ENCODE data around the gene TMEM190.
"Not testable (repeated sequence)": the region's sequence is repeated elsewhere in the genome, so short reads cannot be mapped to it uniquely, and the experiment has no call there.

Gene TMEM190

GRCh38 chr19:55391702-55392615 lies 15.3 kb downstream of the TMEM190 start:
- DNase-seq = no peak

GRCh38 chr19:55392820-55393761 lies 16.5 kb downstream of the TMEM190 start:
- DNase-seq = no peak

- no peak for DNase-seq
These were observed 21.7 kb downstream of the TMEM190 start for GRCh38 chr19:55398200-55398925.

DNA sequence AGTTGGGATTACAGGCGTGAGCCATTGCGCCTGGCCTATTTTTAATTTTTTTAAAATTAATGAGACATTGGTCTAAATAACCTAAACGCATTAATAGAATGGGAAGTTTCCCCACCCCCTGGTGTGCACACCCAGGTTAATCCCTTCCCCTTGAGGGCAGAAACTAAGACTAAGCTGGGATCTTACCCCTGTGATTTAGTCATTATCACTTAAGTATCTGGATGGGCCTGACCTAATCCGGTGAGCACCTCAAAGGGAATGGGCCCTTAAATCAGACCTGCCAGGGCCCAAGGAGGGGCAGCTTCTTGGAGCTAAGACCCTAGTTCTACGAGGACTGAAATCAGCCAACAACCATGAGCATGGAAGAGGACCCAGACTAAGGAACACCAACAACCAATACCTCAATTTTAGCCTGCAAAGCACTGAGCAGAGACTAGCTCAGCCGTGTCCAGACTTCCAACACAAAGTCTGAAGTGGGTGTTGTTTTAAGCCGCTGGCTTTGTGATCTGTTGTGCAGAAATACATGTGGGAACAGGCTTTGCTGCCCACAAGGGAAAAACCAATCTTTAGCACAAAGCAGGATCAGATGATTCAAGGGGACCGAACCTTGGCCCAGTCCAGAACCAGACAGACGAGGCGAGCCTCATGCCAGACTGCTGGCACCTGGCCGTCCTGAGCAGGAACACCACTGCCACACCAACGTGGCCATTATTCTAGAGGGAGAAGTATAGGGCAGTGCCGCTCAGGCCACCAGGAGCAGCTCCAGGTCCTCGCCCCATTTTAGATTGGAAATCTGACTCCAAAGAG lies 23.9 kb downstream of the TMEM190 start:
- DNase-seq = no peak

DNA sequence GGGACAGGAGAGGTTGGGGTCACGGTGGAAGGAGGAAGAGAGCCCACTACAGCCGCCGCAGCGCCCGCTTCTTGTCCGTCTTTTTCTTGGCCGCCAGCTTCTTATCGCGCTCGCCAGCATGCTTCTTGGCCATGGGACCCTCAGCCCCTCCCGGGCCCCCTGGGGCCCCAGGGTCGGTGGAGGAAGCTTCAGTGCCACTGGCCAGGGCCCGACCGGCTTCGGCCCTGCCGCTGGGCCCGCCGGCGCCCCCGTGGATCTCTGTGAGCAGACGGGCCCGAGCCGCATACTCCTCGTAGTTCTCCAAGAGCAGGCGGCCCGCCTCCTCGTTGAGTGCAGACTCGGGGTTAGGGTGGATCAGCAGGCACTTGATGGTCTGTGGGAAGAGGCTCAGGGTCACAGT lies 24.8 kb downstream of the TMEM190 start:
- DNase-seq = not testable (repeated sequence)

DNA sequence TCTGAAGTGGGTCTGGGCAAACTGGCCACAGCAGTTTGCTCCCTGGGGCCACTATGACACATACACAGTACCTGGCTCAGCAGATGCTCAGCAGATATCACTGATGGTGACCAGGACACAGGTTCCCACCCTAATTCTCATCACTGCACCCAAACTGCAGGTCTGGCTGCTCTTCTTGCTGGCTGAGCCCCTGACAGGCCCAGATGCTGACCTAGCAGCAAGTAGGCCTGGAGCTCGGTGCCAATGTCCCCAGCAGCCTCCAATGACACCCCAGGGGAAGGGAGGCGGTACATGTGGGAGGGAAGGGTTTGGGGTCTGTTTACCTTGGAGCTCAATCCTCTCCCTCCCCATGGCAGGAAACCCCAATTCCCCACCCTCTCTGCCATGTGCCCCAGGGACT lies 25.9 kb downstream of the TMEM190 start:
- DNase-seq = no peak

DNA sequence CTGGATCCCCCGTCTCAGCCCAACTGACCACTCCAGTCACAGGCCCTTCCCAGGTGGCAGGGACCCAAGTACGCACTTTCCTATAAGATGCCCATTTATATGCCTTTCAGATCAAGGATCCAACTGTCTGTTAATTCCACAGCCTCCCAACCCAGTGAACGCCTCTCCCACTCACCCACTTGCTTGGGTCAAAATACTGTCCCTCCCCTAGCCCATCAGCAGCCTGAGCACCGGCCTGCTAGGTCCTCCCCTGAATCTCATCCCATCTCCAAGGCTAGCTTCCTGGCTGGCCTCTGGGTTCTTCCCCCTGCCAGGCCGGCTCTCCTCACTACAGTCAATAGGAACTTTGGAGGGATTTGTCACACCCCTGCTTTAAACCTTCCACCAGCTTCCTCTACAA lies 29.0 kb downstream of the TMEM190 start:
- DNase-seq = no peak

- no peak for DNase-seq
These were observed 29.6 kb downstream of the TMEM190 start for GRCh38 chr19:55406091-55406825.

- no peak for DNase-seq
These were observed 30.4 kb downstream of the TMEM190 start for GRCh38 chr19:55406826-55407549.

- not testable (repeated sequence) for DNase-seq
These were observed 30.8 kb downstream of the TMEM190 start, which contains the start of gene UBE2S for GRCh38 chr19:55407550-55407799. UBE2S (minus strand) TSS chr19:55407788; CDS start chr19:55407589, 199 bp downstream.

- DNase-seq = peak; percentile 100
These were observed 31.3 kb downstream of the TMEM190 start for GRCh38 chr19:55407800-55408532.

DNA sequence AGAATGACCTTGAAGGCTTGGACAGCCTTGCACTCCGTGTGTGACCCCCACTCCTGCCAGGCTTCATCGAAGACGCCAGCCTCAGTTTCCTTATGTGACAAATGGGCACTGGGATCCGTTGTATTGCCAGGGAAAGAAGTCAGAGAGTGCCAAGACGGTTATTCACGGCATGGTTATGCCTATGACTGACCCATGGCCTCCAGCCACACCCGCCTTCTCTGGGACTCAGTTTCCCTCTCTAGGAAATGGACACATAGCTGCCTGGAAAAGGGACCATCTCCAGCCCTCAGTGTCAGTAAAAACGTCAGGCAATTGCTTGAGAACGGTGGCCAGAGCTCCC lies 31.9 kb downstream of the TMEM190 start:
- no peak for DNase-seq

DNA sequence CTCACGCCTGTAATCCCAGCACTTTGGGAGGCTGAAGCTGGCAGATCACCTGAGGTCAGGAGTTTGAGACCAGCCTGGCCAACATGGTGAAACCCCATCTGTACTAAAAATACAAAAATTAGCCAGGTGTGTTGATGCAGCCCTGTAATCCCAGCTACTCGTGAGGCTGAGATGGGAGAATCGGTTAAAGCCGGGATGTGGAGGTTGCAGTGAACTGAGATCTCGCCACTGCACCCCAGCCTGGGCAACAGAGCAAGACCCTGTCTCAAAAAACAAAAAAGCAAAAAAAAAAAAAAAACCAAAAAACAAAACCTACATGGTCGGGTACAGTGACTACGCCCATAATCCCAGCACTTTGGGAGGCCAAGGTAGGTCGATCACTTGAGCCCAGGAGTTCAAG lies 32.6 kb downstream of the TMEM190 start:
- DNase-seq = not testable (repeated sequence)

- no peak for DNase-seq
These were observed 33.5 kb downstream of the TMEM190 start for GRCh38 chr19:55410168-55410567.

DNA sequence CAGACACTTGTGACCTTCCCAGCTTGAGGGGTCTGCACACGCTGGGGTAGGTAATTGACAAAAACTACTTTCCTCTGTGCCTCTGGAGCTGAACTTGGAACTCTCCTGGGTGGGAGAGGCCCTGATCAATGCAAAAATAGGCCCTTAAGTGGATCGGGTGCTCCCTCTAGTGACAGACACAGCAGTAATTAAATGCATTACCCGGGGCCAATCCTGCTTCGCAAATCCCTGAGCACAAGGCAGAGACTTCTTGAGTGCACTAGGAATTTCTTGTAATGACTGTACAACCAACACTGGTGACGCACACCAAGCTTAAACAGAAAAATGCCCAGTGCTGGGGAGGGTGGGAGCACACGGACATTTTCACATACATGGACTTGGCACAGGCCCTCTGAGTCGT lies 41.6 kb downstream of the TMEM190 start:
- peak; percentile 66 for DNase-seq

- DNase-seq = no peak
These were observed 42.5 kb downstream of the TMEM190 start for GRCh38 chr19:55419103-55419502.

- DNase-seq = no peak
These were observed 43.1 kb downstream of the TMEM190 start for GRCh38 chr19:55419624-55420236.

DNA sequence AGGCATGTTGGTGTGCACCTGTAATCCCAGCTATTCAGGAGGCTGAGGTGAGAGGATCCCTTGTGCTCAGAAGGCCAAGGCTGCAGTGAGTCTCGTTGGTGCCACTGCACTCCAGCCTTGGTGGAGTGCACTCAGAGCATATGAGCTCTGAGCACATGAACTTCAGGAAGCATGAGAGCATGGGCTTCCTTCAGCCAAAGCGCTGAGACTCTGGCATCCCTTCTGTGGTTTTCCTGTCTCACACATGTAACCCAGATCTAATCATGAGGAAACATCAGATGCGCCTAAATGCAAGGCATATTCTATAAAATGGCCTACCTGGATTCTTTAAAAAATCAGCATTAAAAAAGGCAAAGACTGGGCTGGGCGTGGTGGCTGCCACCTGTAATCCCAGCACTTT lies 44.7 kb downstream of the TMEM190 start:
- DNase-seq = peak; percentile 41

GRCh38 chr19:55423225-55424005 lies 46.8 kb downstream of the TMEM190 start:
- no peak for DNase-seq
